Glomerular visceral epithelial cell (primary cell): ENCODE measurements around the gene DNAH7.

Experiments
- DNase-seq: peaks from one replicate; pipeline ENCODE4 v3.0.0-alpha.2; 2016; ENCODE audit errors: extremely low spot score

The DNAH7 gene

DNA sequence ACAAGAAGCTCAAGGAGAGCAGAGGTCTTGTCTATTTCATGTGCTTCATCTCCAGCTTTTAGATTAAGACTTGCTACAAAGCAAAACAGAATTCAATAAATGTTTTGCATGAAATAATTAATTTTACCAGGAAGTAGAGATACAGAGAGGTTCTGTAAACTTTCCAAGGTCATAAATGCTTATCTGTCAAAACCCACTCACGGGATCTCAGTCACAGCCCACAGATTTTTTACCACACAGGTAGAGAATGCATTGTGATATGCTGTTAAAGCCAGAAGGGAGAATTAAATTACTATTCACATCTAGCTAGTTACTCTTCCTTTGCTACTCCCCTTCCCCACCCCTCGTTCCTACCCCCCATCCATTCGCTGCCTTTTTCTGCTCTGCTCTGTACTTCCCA, 205.5 kb downstream of the DNAH7 start:
- DNase-seq: no peak

DNA sequence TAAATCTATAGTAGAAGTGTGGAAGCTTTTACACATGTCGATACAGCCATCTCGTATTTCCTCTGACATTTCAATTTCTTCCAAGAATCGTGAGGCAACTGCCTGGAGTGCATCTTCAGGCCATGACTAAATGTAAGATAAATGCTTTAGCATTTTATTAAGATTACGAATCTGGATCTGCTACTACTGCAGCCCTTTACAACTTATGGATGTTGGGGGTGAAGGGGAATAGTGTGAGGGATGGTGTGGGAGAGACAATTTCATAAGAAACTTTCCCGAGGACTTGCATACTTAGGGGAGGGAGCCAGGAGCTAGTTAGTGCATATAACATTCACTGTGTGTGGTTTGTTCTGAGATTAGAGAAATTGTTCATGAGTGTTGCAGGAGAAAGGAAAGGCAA, 206.8 kb downstream of the DNAH7 start:
- DNase-seq: no peak

DNA sequence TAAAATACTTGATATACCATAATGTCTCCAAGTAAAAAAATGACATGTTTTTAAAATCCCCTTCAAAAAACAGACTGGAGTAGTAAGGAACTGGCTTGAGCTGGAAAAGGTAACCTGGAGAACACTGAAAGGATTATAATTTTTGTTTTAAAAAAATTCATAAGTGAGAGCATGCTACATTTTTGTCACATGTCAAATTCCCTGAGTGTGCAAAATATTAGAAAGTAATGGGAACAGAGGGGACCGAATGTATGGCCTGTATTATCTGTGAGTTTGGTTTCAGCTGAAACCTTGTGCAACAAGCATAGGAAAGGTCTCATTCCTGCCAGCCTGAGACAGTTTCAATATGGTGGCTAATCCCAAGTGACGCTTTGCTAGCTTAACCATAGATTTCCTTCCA, 209.1 kb downstream of the DNAH7 start:
- DNase-seq: no peak

DNA sequence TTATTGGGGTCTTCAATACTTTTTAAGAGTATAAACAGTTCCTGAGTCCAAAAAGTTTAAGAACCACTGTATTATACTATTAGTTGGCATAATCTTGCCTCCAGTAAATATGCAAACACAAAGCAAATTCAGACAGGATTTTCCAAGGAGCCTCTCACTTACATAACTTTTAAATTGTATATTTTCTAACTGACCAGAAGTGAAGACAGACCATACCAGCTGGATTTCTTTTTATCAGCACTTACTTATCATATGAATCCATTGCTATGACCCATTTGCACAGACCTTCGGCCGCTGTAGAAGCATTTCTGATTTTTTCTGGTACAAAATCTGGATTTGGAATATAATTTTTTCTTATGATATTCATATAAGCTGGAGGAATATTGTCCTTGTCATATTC, 211.5 kb downstream of the DNAH7 start:
- no peak for DNase-seq

DNA sequence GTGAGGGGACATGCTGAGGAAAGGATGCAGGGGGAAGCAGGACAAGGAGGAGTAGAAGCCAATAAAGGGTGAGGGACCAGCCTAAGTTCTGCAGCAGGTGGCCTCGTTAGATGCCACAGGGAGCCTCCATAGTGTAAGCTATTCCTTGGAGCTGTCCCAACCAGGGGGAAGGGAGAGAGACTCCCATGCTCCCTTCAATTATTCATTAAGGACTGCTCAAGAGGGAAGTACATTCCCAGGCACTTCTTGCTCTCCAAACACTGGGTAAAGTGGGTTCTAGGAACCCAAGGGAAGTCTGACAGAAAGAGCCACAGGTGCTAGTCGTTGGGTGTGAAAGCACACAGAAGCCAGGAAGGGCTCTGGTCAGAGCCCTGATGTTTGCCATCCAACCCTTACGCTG, 217.9 kb downstream of the DNAH7 start:
- no peak for DNase-seq

DNA sequence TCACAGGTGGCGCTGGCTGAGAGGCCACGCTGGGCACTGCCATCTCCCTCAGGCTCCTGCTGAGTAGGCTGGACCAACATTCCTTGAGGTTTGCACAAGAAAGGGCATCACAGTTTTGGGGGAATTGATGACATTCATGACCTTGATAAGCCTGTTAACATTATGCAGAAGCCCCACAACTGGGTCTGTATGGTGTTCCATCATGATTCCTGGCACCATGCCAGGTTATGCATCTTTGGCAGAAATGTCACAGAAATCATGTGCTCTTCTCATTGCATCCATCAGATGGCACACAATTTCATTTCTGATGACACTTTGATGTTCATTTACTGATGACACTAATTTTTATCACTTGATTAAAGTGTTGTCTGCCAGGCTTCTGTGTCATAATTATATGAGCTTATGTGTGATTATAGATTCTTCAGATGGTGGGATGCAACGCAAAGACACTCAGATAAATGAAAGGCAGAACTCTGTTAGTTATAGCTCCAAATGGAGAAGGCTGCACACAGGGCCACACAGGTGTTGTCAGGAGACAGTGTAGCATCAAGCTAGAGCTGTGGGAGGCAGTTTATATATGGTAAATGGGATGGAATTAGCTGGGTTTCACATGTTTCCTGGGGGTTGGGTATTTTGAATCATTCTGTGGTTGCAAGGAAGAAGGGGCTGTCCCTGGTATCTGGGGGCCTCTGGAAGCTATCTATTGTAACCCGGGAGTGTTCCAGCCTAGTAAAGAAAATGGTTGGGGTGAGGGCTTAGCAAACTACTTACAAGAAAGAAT, 220.3 kb downstream of the DNAH7 start:
- no peak for DNase-seq

DNA sequence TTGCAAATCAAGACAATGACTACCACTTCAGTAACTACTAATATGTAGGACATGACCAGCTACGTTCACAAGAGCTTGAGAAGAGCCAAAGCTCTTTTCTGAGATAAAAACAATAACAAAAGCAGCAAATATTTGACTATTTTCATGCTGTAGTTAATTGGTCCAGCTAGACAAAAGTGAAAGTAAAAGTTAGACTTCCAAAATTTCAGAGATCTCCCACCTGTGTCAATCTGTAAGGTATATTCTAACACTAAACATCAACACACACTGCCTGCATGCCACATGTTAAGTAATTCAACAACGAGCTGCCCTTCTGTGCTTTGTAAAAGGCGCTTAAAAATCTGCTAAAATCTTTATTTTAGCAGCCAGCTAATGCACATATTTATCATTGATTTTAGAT, 225.7 kb downstream of the DNAH7 start:
- DNase-seq: no peak

DNA sequence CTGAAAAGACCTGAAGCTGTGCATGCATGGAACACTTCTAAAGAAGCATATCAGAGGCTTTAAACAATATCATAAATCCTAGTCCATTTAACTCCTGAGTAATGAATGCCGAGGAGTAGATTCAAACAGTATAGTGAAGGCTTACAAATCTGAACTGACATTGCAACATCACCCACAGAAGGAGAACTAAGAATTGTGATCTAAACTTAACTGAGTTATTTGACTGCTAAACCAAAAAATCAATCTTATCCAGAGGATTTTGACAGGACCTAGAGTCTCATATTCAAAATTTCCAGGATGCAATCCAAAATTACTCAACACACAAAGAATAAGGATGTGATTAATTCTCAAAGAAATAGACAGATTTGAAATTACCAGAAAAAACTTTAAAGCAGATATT, 230.6 kb downstream of the DNAH7 start:
- no peak for DNase-seq

DNA sequence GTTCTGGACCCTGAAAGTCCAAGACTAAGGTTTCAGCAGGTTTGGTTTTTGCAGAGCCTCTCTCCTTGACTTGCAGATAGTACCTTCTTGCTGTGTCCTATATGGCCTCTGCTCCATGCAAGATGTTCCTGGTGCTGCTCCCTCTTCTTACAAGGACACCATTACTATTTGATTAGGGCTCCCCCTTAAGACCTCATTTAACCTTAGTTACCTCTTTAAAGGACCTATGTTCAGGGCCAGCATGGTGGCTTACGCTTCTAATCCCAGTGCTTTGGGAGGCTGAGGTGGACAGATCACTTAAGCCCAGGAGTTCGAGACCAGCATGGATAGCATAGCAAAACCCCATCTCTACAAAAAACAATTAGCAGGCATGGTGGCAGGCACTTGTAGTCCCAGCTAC, 232.6 kb downstream of the DNAH7 start:
- DNase-seq: no peak

DNA sequence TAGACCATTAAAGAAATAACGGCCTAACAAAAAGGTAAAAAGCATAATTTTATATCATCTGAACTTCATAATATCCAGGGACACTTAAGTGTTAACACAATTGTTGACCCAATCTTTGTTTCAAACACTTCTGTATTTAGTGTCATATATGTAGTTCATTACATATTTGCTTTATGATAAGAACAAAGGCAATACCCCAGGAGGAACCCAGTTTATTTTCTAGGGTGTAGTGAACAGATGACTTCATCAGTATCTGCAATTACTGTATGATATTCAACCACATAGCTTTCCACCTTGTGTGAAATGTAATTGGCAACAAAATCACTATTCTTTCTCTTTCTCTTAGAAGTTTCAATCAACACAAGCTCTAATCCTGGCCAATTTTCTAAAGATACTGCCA, 233.8 kb downstream of the DNAH7 start:
- DNase-seq: no peak

DNA sequence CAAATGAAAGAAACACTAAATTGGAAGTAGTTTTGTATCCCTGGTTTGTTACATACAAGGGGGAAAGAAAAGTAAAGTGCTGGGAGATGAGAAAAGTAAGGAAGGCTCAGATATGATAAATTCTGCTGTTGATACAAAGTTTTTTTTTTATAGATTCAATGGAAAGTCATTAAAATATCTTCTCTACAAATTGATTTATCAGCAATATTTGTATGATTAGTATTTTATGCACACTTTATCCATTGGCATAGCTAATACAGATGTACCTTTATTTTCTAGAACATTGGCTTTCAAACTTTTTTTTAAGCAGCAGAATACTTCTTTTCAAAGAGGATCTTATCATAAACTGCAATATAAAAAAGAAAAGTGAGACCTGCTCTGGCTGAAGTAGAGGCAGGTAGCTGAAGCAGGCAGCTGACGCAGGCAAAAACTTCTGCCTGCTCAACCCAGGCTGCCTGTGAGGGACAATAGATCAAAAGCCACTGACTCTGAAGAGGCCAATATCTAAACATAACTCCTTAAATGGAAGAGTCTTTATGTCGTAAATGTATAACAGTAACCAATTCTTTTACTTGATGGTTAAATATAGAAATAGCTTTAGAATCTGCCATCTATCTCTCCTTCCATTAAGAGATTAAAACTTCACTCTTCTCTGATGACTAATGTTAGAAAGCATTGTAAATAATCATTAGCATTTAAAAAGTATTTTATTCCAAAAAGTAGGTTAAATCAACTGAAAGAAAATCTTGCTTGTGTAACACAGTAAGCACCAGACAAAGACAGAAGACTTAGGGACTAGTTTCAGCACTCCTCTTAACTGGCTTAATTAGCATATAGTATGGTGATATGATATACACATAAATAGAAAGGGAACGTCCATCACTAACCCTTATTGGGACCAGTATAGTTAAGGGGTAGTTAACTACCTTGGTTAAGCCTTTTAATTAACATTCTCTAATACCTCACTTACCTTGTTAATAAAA, 237.4 kb downstream of the DNAH7 start:
- no peak for DNase-seq

DNA sequence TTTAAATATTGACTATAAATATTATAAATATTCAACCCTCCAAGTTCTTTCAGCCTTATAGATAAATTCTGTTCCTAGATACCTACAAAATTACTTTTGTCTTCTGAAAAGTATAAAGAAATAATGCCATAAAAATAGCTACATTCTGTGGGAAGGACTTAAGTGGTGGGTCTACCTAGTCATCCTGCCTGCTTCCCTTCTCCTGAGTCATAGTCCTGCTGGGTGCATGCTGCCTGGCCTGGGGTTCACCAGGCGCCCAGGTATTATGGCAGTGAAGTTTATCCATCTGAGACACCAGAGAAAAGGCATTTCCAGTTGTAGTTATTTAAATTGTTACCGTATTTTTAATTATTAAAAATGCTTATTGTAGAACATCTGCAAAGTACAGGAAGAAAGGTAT, 244.2 kb downstream of the DNAH7 start:
- DNase-seq: no peak

DNA sequence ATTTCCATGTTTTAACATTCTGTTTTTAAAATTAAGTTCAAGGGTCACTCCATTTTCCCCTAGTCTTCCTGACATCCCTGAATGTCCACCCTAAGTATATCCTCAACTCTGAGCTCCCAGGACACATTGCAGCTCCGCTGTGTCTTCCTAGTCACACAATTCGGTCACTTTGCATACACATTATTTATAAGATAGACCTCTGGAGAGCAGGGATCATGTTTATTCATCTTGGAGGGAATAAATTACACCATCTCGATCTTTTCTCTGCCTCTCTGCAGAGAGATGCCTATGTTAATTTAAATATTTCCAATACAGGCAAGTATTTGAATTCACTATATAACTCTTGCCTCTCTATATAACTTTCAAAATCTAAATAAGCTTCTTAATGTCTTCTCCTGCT, 245.4 kb downstream of the DNAH7 start:
- no peak for DNase-seq

DNA sequence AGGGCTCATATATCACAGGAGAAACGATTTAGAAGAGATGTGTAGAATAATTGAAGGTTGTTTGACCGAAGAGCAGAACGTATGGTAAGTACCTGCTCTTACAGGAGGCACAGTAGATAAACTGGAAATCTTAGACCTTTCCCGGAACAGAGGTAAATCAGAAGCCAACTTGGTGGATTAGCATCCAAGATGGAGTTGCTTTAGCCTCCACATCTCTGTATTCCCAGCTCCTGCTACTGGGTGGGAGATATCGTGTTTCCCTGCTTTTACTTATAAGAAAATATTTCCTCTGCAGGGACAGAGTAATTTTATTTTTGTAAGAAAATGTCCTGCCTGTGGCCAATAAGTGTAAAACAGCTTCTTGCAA, 247.1 kb downstream of the DNAH7 start:
- no peak for DNase-seq

DNA sequence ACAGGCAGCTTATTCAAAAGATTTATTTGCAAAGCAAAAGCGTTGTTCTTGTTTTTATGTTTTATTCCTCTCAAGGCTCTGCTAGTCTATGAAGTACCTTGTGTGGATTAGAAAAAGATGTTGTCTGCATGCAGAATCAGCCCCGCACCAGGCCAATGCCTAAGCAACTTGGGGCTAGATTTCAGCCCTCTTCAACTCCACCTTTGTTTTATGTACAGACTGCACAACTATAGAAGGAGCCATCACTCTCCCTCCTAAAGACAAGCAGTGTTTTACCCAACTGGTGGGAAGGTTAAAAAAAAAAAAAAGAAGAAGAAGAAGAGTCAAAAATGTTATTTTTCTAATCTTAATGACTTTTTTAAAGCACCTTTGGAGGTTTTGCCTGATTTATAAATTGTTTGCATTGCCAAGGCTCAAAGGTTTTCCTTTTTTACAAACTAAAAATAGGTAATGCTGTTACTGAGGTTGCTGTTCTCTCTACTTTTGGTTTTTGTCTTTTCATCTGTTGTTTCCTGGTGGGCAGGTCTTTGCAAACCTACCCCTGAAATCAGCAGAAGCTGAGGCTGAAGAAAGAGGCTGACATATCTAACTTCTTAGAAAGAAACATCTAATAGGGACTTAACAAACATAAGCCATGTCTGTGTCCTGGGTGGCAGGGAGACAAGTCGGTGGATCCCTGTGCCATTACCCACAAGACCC, 247.6 kb downstream of the DNAH7 start:
- no peak for DNase-seq

DNA sequence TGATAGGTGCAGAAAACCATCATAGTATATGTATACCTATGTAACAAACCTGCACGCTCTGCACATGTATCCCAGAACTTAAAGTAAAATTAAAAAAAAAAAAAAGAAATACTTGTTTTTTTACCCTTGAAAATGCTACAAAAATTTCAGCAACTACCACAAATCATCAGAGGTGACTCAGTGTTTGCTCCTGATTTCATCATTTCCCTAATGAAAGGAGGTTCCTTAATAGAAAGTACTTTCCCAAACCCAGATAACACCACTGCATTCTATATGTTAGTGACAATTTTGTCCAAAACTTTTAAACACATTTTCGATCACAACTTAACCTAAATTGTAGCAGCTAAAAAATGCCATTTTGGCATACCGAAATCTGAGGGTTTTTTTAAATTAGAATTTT, 248.3 kb downstream of the DNAH7 start:
- DNase-seq: no peak

DNA sequence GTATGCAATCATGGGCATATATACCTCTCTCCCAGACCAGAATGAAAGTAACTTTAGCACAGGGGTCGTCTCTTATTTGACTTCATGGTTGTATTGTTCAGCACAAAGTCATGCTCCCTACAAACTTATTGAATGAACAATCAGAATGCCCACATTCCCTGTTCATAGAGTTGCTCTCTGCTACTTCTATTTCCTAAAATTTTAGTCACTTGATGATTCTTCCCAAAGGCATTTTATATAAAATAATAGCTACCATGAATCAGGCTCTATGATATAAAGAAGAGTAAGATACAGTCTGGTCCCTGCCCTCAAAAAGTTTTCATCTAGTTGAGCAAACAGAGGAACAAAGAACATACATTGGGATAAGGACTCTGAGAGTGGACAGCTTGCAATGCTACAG, 249.4 kb downstream of the DNAH7 start:
- DNase-seq: no peak

DNA sequence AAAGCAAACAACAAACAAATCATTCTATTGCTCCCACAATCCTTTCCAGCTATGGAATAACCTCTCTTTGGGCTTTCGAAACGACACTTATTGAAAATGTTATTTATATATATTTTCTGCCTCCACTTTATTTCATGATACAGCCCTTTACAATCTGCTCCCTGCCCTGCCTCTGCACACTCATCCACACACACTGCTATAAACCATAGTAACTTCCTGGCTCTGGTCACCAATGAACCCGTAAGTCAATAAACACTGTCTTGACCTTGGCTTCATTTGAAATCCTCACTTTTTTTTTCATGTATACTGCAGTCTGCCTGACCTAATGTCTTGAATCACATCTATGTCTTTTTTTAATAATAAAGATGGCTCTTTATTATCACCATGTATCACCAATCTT, 250.1 kb downstream of the DNAH7 start:
- DNase-seq: no peak

DNA sequence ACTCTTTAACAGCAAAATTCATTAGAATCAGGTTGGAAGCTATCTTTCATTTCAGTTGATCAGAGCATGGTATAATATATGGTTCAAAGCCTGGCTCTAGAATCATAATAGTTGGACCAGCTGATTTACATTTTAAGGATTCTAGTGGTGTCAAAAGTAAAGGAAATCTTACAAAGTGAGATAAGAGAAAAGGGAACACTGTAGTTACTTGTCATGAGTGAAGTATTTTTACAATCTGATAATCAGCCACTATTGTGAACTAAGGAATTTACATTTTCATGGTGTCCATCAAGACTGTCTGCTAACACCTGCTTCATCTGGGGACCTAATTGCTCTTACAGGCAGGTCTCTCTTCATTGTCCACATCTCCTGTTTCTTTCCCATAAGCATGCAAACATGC, 250.5 kb downstream of the DNAH7 start:
- DNase-seq: no peak

DNA sequence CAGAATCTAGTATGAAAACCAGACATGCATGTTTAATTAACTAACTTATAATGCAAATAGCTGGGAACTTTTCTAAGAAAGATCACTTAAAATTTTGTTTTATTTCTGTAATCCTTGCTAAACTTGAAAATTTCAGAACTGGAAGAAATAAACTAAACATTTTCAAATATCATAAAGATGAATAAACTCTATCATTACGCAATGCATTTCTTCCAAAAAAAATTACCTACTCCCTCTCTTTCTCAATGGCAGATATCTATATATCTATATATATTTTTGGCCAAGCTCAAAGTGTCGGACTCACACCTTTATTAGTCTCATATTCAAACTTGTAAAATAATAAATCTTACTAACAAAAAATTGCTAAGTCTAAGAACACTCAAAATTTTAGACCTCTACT, 253.6 kb downstream of the DNAH7 start:
- DNase-seq: no peak

DNA sequence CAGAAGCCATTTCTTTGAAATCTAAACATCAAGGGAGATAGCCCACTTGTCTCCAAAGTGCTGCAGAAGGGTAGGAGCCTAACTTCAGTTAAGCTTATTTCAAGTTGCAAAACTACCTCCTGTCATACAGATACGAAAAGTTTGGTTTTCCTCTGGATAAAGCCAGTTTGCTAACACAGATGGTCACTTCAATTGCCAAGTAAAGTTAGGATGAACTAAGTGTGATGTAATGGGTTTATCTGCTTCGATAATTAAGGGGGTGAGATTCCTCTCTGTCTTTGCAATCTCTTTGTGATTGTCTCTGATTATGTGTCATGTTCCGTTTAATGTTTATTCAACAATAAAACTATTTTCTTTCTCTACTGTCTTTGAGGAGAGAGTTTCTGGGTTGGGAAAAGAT, 255.2 kb downstream of the DNAH7 start:
- DNase-seq: no peak

DNA sequence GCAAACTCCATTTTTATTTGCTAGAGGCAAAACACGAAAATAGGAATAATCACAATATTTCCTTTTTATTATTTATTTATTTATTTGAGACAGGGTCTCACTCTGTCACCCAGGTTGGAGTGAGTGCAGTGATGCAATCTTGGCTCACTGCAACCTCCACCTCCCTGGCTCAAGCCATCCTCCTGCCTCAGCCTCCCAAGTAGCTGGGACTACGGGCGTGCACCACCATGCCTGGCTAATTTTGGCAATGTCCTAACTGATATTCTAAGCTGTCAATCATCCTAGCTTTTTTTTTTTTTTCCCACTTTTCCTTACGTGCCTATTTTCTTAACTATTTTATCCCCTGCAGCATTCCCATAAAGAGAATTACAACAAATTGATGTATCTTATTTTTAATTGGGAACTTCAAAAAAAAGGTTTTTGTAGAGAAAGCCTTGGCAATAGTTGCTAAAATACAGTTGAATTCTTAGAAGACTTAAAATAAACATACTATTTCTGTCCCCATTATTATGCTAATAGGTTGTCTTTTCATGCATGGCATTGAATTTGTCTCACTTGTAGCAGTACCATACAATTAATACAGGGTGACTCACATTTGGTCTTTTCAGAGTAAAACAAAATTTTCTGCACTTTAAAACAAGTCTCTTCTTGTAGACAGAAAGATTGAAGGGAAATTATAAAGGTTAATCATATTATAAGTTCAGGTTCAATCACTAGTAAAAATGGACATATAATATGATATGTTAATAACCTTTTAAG, 258.1 kb downstream of the DNAH7 start:
- no peak for DNase-seq
